PC-9 (cell line): ENCODE results near the gene ILKAP.

Source experiments
- CTCF ChIP-seq: fragments of 200-600 bp; sonication (generic); conservative IDR thresholded peaks from 2 replicates; pipeline ENCODE4 v1.6.1; 2017; ENCODE audit warnings: mixed run types, antibody characterized with exemption, mild to moderate bottlenecking, moderate library complexity
- EZH2 ChIP-seq: fragments of 200-600 bp; sonication (generic); IDR thresholded peaks from 2 replicates; pipeline ENCODE4 v1.8.0; 2017; ENCODE audit warnings: antibody characterized with exemption, low read depth

GRCh38 chr2:238148981-238149380 is 54.5 kb downstream of the ILKAP start:
- TF ChIP-seq EZH2 (no peak), CTCF (no peak)
